K562 (cell line): ENCODE data around the gene NEDD4L. TPM values are rescaled to one million over a fixed set of nuclear protein-coding genes. Genes with fewer than 3 reads are reported as not detected.

Source experiments
- ATAC-seq: fragments of 200-7000 bp; cut with Tn5 transposase; 3 replicates; pipeline ENCODE4 v1.9.1; 2020; ENCODE audit warnings: moderate library complexity
- BruUV-seq: library from RNA; stranded (reverse); fragments of 400-500 nt; replicated peaks from 2 replicates; lab custom pipeline; 2021; lab: Mats Ljungman, UMichigan
- CTCF ChIA-PET: fragments of 300-600 bp; formaldehyde crosslinking; extraction: SDS; loops from one replicate; lab custom pipeline; 2021; ENCODE audit warnings: low intra/inter-chr PET ratio; lab: Yijun Ruan, JAX
- POLR2A ChIA-PET: fragments of 300-600, 350-650 bp; sonication (Branson Sonifier 250); formaldehyde crosslinking; extraction: SDS; loops from one replicate; lab custom pipeline; 2021; ENCODE audit warnings: antibody characterized with exemption, inconsistent platforms; lab: Yijun Ruan, JAX
- DNase-seq, 4 experiments: peaks; one replicate each; pipeline versions ENCODE4 v3.0.0 to v3.0.0-alpha.2; 2011 to 2018; ENCODE audit warnings: low spot score in 3 of 4, mixed read lengths in 3 of 4; ENCODE audit errors: extremely low read depth in 1 of 4
- FAIRE-seq: peaks from 2 replicates; lab custom pipeline; 2011; peaks lifted over from hg19 to GRCh38; lab: Jason Lieb, UNC
- H2AFZ ChIP-seq: 2 replicates; pipeline ENCODE4 v1.6.0; 2011; ENCODE audit warnings: low read depth, low read length, control low read depth, inconsistent platforms
- H3K27ac ChIP-seq: fragments of 200-600 bp; 3 replicates; pipeline ENCODE4 v1.8.0; 2011; ENCODE audit warnings: low read depth, mild to moderate bottlenecking, control low read depth, inconsistent platforms, low read length, moderate library complexity, mixed read lengths; ENCODE audit errors: extremely low read depth
- H3K27me3 ChIP-seq, 2 experiments: fragments of 300-600 bp in 1 of 2; 2 replicates in 1 of 2; 3 replicates in 1 of 2; pipeline versions ENCODE4 v1.6.0 to v1.8.0; 2011; ENCODE audit warnings: inconsistent platforms in 2 of 2, low read length in 2 of 2, mild to moderate bottlenecking in 1 of 2, mixed read lengths in 1 of 2, moderate library complexity in 1 of 2; ENCODE audit not compliant: control insufficient read depth in 2 of 2, insufficient read depth in 2 of 2
- H3K36me3 ChIP-seq: fragments of 300-600 bp; 3 replicates; pipeline ENCODE4 v1.8.0; 2011; ENCODE audit warnings: mild to moderate bottlenecking, low read length, inconsistent platforms; ENCODE audit not compliant: control insufficient read depth, insufficient read depth
- H3K4me1 ChIP-seq, 2 experiments: fragments of 200-600 bp in 1 of 2; replicated peaks in 1 of 2; 2 replicates in 1 of 2; 3 replicates in 1 of 2; pipeline versions ENCODE4 v1.5.1 to v1.8.0; 2011; ENCODE audit warnings: inconsistent platforms in 2 of 2, low read length in 2 of 2, mild to moderate bottlenecking in 1 of 2, mixed read lengths in 1 of 2, moderate library complexity in 1 of 2; ENCODE audit not compliant: control insufficient read depth in 2 of 2, insufficient read depth in 2 of 2
- H3K4me2 ChIP-seq: 2 replicates; pipeline ENCODE4 v1.6.1; 2011; ENCODE audit warnings: low read length, control low read depth, inconsistent platforms, mixed read lengths; ENCODE audit not compliant: insufficient read depth
- H3K4me3 ChIP-seq: fragments of 200-600 bp; sonication (generic), shearing (Covaris generic); 2 replicates; pipeline ENCODE4 v1.5.1; 2016; ENCODE audit warnings: control low read depth, inconsistent platforms
- H3K79me2 ChIP-seq: fragments of 200-600 bp; 3 replicates; pipeline ENCODE4 v1.8.0; 2011; ENCODE audit warnings: low read length, inconsistent platforms; ENCODE audit not compliant: control insufficient read depth, insufficient read depth
- H3K9ac ChIP-seq, 2 experiments: 2 replicates each; pipeline versions ENCODE4 v1.6.0 to v1.6.1; 2011; ENCODE audit warnings: low read depth in 2 of 2, low read length in 2 of 2, control low read depth in 1 of 2, inconsistent platforms in 1 of 2, mild to moderate bottlenecking in 1 of 2, mixed read lengths in 1 of 2; ENCODE audit not compliant: insufficient read depth in 1 of 2
- H3K9me1 ChIP-seq: one replicate; pipeline ENCODE4 v1.6.0; 2011; ENCODE audit warnings: inconsistent platforms, mild to moderate bottlenecking, low read length, moderate library complexity; ENCODE audit not compliant: control insufficient read depth, insufficient read depth
- H3K9me3 ChIP-seq: replicated peaks from 2 replicates; pipeline ENCODE4 v1.5.1; 2011; ENCODE audit warnings: low read depth, low read length, inconsistent platforms; ENCODE audit not compliant: control insufficient read depth, insufficient read depth
- H4K20me1 ChIP-seq: replicated peaks from 2 replicates; pipeline ENCODE4 v1.6.1; 2011; ENCODE audit warnings: low read length, inconsistent platforms, mixed read lengths; ENCODE audit not compliant: control insufficient read depth, insufficient read depth
- SAP30 ChIP-seq: fragments of 200-600 bp; sonication (generic); IDR thresholded peaks from 2 replicates; pipeline ENCODE4 v1.6.1; 2012; ENCODE audit warnings: borderline replicate concordance, low read depth, mild to moderate bottlenecking, moderate library complexity, low read length, control low read depth, inconsistent platforms; ENCODE audit not compliant: insufficient read depth, poor library complexity, severe bottlenecking
- WGBS: fragments of 100-300 bp; shearing (Covaris generic); methylation state at CpG from one replicate; pipeline ENCODE4 v1.1.6; 2016; ENCODE audit warnings: low coverage, mixed read lengths; ENCODE audit not compliant: insufficient coverage; ENCODE audit errors: missing lambda C conversion rate; 5-methylcytosine and 5-hydroxymethylcytosine counted together
- in situ Hi-C: fragments of 300-500 bp; cut with MboI; formaldehyde crosslinking; loops from 4 replicates; pipeline ENCODE4 v1.15.0; 2018; ENCODE audit warnings: inconsistent platforms, mixed read lengths
- intact Hi-C: fragments of 100-400 bp; cut with micrococcal nuclease; formaldehyde crosslinking; loops from 2 replicates; pipeline ENCODE4 v1.14.2; 2022
- polyA plus RNA-seq, 8 experiments: library from polyadenylated mRNA; depleted of rRNA in 4 of 8; stranded (reverse) in 5 of 8; unstranded in 3 of 8; fragments of >200 nt; fragmentation: Nextera tagmentation in 2 of 8; fragmentation: Illumina TruSeq in 1 of 8; extraction: Ambion mirVana in 2 of 8; extraction: Trizol in 1 of 8; gene quantifications; 2 replicates each; pipeline versions ENCODE4 v1.2.1 to v1.2.3, GENCODE V29; 2011 to 2014; ENCODE audit warnings: inconsistent platforms in 1 of 8, missing spikeins in 1 of 8
- total RNA-seq, 7 experiments: library from RNA; depleted of rRNA in 6 of 7; stranded (reverse); fragments of >200 nt in 6 of 7; fragmentation: Illumina TruSeq in 2 of 7; extraction: Trizol in 2 of 7; gene quantifications; 2 replicates each; pipeline versions ENCODE4 v1.2.1 to v1.2.3, GENCODE V29; 2011 to 2021; ENCODE audit warnings: low replicate concordance in 1 of 7
- TF ChIP-seq, protein P1 (sequence below): sonication (generic); formaldehyde crosslinking; IDR thresholded peaks from 2 replicates; pipeline ENCODE4 v1.8.0; 2022; ENCODE audit warnings: mild to moderate bottlenecking, missing genetic modification reagents

The NEDD4L gene
- total and polyA plus RNA-seq, 9 of the 15 experiments (the other 6 are each of a cell fraction or from before 2014, with no cell fraction given) = 8.1 to 33.4 (median 19.9) TPM

DNA sequence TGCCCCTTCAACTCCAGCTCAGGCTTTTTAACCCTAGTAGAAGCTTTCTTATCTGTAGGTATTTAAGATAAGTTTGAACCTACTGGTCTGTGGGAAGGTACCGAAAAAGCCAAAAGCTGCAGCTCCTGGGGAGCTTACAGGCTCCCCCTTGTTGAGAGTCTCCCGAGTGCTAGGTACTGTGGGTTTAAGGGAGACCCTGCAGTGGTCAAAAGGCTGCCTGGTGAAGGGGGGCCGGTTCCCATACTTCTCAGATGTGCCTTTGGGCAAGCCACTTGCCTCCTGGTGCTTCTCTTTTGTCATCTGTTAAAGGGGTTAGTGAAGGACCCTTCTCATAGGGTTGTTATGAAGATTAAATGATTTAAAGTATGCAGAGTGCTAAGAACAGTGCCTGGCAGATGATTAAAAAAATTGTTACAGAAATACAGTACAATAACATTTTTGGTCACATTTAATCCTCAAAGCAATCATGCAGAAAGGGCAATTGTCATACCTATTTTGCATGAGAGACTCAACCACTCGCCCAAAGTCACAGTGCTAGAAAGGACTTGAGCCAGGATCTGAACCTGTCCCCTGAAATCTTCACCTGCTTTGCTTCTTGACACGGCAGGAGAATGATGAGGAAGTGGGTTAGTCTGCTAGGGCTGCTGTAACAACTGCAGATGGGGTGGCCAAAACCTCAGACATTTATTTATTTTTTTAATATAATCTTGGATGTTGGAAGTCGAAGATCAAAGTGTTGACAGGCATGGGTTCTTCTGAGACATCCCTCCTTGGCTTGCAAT lies 62.5 kb downstream of the NEDD4L start:
- Histone ChIP-seq H3K4me2 (no peak overlapping the region), H4K20me1 (peaks cover 3% of the 10 kb centered on the region), H3K9me1 (no peaks in the 10 kb centered on the region), H3K27me3 (no peaks in the 10 kb centered on the region), H3K79me2 (no peaks in the 10 kb centered on the region; the same call in 1 of the 3 replicates), H3K27ac (no peak overlapping the region), H3K4me1 (no peaks in the 10 kb centered on the region; a peak in 1 of 5 replicates), H3K4me3 (no peak overlapping the region), H3K9me3 (no peaks in the 10 kb centered on the region), H2AFZ (no peak overlapping the region), H3K36me3 (no peaks in the 10 kb centered on the region), H3K9ac (no peak overlapping the region; a peak in 1 of 4 replicates)
- ChIA-PET POLR2A (no interaction called here), CTCF (no interaction called here)
- ATAC-seq (no peak), FAIRE-seq (no peak), DNase-seq (no peak)
- WGBS = 26% methylated on average over 6 of the region's 6 CpGs
- in situ Hi-C loops = no loop called here
- no TSS peak for BruUV-seq
- TF ChIP-seq, protein P1, sequence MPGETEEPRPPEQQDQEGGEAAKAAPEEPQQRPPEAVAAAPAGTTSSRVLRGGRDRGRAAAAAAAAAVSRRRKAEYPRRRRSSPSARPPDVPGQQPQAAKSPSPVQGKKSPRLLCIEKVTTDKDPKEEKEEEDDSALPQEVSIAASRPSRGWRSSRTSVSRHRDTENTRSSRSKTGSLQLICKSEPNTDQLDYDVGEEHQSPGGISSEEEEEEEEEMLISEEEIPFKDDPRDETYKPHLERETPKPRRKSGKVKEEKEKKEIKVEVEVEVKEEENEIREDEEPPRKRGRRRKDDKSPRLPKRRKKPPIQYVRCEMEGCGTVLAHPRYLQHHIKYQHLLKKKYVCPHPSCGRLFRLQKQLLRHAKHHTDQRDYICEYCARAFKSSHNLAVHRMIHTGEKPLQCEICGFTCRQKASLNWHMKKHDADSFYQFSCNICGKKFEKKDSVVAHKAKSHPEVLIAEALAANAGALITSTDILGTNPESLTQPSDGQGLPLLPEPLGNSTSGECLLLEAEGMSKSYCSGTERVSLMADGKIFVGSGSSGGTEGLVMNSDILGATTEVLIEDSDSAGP (CRISPR knock-in tag) = no peak
- no peak for TF ChIP-seq SAP30
- intact Hi-C loops = no loop called here
